CD14-positive monocyte (primary cell): ENCODE measurements around the gene PDE4D. TPM values are rescaled to one million over a fixed set of nuclear protein-coding genes. Genes with fewer than 3 reads are reported as not detected.

Source experiments
- DNase-seq, 3 donors: peaks; one replicate each; pipeline ENCODE4 v3.0.0-alpha.2; 2011 to 2022
- H2AFZ ChIP-seq: 2 replicates; pipeline ENCODE4 v1.6.0; 2012; ENCODE audit warnings: mild to moderate bottlenecking, low read depth, low read length, inconsistent platforms; ENCODE audit not compliant: insufficient read depth, poor library complexity, severe bottlenecking
- H3K27ac ChIP-seq, 2 donors: 1 replicate in 1 of 2; 2 replicates in 1 of 2; pipeline ENCODE4 v1.5.1; 2012 to 2013; ENCODE audit warnings: low read length in 2 of 2, control low read depth in 1 of 2, inconsistent platforms in 1 of 2, low read depth in 1 of 2, mild to moderate bottlenecking in 1 of 2
- H3K27me3 ChIP-seq, 2 donors: one replicate each; pipeline versions ENCODE4 v1.6.0 to v1.6.1; 2011 to 2013; ENCODE audit warnings: low read length in 2 of 2; ENCODE audit not compliant: control insufficient read depth in 2 of 2, insufficient read depth in 2 of 2
- H3K36me3 ChIP-seq, 2 donors: replicated peaks in 1 of 2; 1 replicate in 1 of 2; 2 replicates in 1 of 2; pipeline versions ENCODE4 v1.5.1 to v1.6.1; 2012 to 2013; ENCODE audit warnings: low read length in 2 of 2, control low read depth in 1 of 2, inconsistent platforms in 1 of 2, mild to moderate bottlenecking in 1 of 2; ENCODE audit not compliant: insufficient read depth in 2 of 2, control insufficient read depth in 1 of 2
- H3K4me1 ChIP-seq, 2 donors: 1 replicate in 1 of 2; 2 replicates in 1 of 2; pipeline versions ENCODE4 v1.5.1 to v1.6.1; 2012 to 2013; ENCODE audit warnings: low read length in 2 of 2, control low read depth in 1 of 2, inconsistent platforms in 1 of 2, mild to moderate bottlenecking in 1 of 2, moderate library complexity in 1 of 2; ENCODE audit not compliant: insufficient read depth in 2 of 2, control insufficient read depth in 1 of 2
- H3K4me2 ChIP-seq: replicated peaks from 2 replicates; pipeline ENCODE3; 2012; ENCODE audit warnings: low read length, moderate library complexity, mild to moderate bottlenecking; ENCODE audit not compliant: poor library complexity, severe bottlenecking; ENCODE audit errors: extremely low read depth
- H3K4me3 ChIP-seq, 3 experiments: fragments of 200-600 bp in 1 of 3; sonication (generic) in 1 of 3; replicated peaks in 1 of 3; 1 replicate in 2 of 3; 2 replicates in 1 of 3; pipeline ENCODE4 v1.5.1; 2011 to 2013; ENCODE audit warnings: low read length in 3 of 3, mild to moderate bottlenecking in 3 of 3, control low read depth in 2 of 3, low read depth in 2 of 3, inconsistent platforms in 1 of 3, moderate library complexity in 1 of 3
- H3K79me2 ChIP-seq: 2 replicates; pipeline ENCODE4 v1.6.0; 2012; ENCODE audit warnings: mild to moderate bottlenecking, control low read depth, inconsistent platforms, low read length, moderate library complexity; ENCODE audit not compliant: insufficient read depth
- H3K9ac ChIP-seq: 2 replicates; pipeline ENCODE4 v1.6.0; 2017; ENCODE audit warnings: low read length, mild to moderate bottlenecking; ENCODE audit not compliant: insufficient read depth, poor library complexity, severe bottlenecking
- H3K9me3 ChIP-seq, 2 donors: replicated peaks in 1 of 2; 1 replicate in 1 of 2; 2 replicates in 1 of 2; pipeline versions ENCODE4 v1.5.1 to v1.6.1; 2012 to 2013; ENCODE audit warnings: low read length in 2 of 2, control low read depth in 1 of 2; ENCODE audit not compliant: control insufficient read depth in 1 of 2, insufficient read depth in 1 of 2
- H4K20me1 ChIP-seq: 2 replicates; pipeline ENCODE4 v1.6.0; 2012; ENCODE audit warnings: mild to moderate bottlenecking, low read length, control low read depth, moderate library complexity; ENCODE audit not compliant: insufficient read depth
- H3K27ac Mint-ChIP-seq, 7 donors: one replicate each; pipeline ENCODE4 v1.8.0; 2020; ENCODE audit warnings: mild to moderate bottlenecking in 7 of 7, mixed read lengths in 7 of 7, moderate library complexity in 6 of 7, inconsistent platforms in 2 of 7
- H3K27me3 Mint-ChIP-seq, 3 donors: one replicate each; pipeline ENCODE4 v1.8.0; 2021 to 2022; ENCODE audit warnings: low read depth in 3 of 3, mild to moderate bottlenecking in 3 of 3, mixed read lengths in 3 of 3, moderate library complexity in 3 of 3, inconsistent platforms in 1 of 3
- H3K36me3 Mint-ChIP-seq, 2 donors: one replicate each; pipeline ENCODE4 v1.8.0; 2020; ENCODE audit warnings: mixed read lengths in 2 of 2, inconsistent platforms in 1 of 2, mild to moderate bottlenecking in 1 of 2
- H3K4me1 Mint-ChIP-seq: one replicate; pipeline ENCODE4 v1.8.0; 2020; ENCODE audit warnings: mild to moderate bottlenecking, mixed read lengths
- H3K4me3 Mint-ChIP-seq, 2 donors: one replicate each; pipeline ENCODE4 v1.8.0; 2020; ENCODE audit warnings: mild to moderate bottlenecking in 2 of 2, mixed read lengths in 2 of 2, moderate library complexity in 1 of 2
- H3K9me3 Mint-ChIP-seq, 7 donors: one replicate each; pipeline ENCODE4 v1.8.0; 2020 to 2022; ENCODE audit warnings: mixed read lengths in 7 of 7, mild to moderate bottlenecking in 6 of 7, moderate library complexity in 6 of 7, inconsistent platforms in 2 of 7
- CTCF ChIP-seq: fragments of 200-600 bp; IDR thresholded peaks from one replicate; pipeline ENCODE4 v1.8.0; 2022; ENCODE audit warnings: antibody characterized with exemption, mild to moderate bottlenecking
- WGBS: methylation state at CpG from one replicate; pipeline ENCODE4 v1.1.5; 2013; ENCODE audit warnings: missing lambda C conversion rate; ENCODE audit not compliant: insufficient coverage; 5-methylcytosine and 5-hydroxymethylcytosine counted together
- intact Hi-C, 2 donors: fragments of 100-400 bp; cut with micrococcal nuclease; formaldehyde crosslinking; loops; one replicate each; pipeline versions ENCODE4 v1.15.0 to v1.15.1; 2023
- polyA plus RNA-seq, 3 donors: library from polyadenylated mRNA; depleted of rRNA in 1 of 3; unstranded in 2 of 3; stranded (reverse) in 1 of 3; fragments of 300-500 nt in 2 of 3; fragments of >200 nt in 1 of 3; fragmentation: Illumina TruSeq in 2 of 3; gene quantifications; 1 replicate in 2 of 3; 2 replicates in 1 of 3; pipeline ENCODE4 v1.2.3, GENCODE V29; 2012 to 2021

PDE4D gene
- polyA plus RNA-seq, 3 donors, result 1.9 to 3.4 (median 2.8) TPM

DNA sequence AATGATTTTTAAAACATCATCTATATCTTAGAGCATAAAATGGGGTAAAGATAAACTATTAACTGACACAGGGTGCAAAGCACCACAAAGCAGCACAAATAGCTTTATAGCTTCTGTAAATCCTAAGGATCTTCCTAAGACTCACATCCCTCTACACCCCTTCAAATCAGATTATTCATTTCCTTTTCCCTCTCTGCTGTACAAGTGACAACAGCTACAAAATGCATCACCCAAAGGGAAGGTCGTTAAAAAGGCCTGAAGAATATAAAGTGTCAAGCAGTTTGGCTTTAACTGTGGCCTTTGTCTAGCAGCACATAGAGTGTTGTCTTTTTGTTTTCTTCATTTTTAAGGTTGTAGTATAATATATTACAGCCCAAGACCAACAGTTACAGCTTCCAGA, 422.1 kb downstream of the PDE4D start:
- DNase-seq, result no peak
- Histone ChIP-seq H2AFZ (no peak overlapping the region), H3K9ac (no peak overlapping the region), H3K79me2 (no peaks in the 10 kb centered on the region), H4K20me1 (no peaks in the 10 kb centered on the region), H3K36me3 (no peaks in the 10 kb centered on the region), H3K9me3 (no peaks in the 10 kb centered on the region), H3K4me3 (no peak overlapping the region), H3K4me2 (no peak overlapping the region), H3K4me1 (no peaks in the 10 kb centered on the region), H3K27ac (no peak overlapping the region), H3K27me3 (no peaks in the 10 kb centered on the region)
- Mint-ChIP-seq H3K27me3 (no peaks in the 10 kb centered on the region), H3K4me1 (no peaks in the 10 kb centered on the region), H3K36me3 (no peaks in the 10 kb centered on the region), H3K4me3 (no peak overlapping the region), H3K27ac (no peak overlapping the region), H3K9me3 (no peaks in the 10 kb centered on the region)
- TF ChIP-seq CTCF, result no peak
- WGBS, result no CpG with 5 or more reads among the region's 1 CpG
- intact Hi-C loops, result no loop called here

- Histone ChIP-seq H3K9me3 (no peaks in the 10 kb centered on the region), H3K9ac (no peak overlapping the region), H3K79me2 (no peaks in the 10 kb centered on the region), H3K27me3 (no peaks in the 10 kb centered on the region), H3K4me2 (no peak overlapping the region), H3K4me3 (no peak overlapping the region), H2AFZ (no peak overlapping the region), H4K20me1 (no peaks in the 10 kb centered on the region), H3K4me1 (no peaks in the 10 kb centered on the region), H3K36me3 (no peaks in the 10 kb centered on the region), H3K27ac (no peak overlapping the region)
- no CpG with 5 or more reads among the region's 2 CpGs for WGBS
- no peak overlapping the region for H3K27ac Mint-ChIP-seq
- H3K4me3 Mint-ChIP-seq, result no peak overlapping the region
- H3K36me3 Mint-ChIP-seq, result peaks cover 0 to 3% of the 10 kb centered on the region in 2 donors
- H3K27me3 Mint-ChIP-seq, result peaks cover 0 to 2% (median 0%) of the 10 kb centered on the region in 3 donors
- H3K9me3 Mint-ChIP-seq, result peaks cover 0 to 3% (median 0%) of the 10 kb centered on the region in 7 donors
- H3K4me1 Mint-ChIP-seq, result no peaks in the 10 kb centered on the region
- TF ChIP-seq CTCF, result no peak
- intact Hi-C loops, result no loop called here
- DNase-seq, result no peak
Observed at GRCh38 chr5:59467969-59468368, 425.6 kb downstream of the PDE4D start.
